ENCODE measurements around the gene MKRN2. TPM values are rescaled to one million over a fixed set of nuclear protein-coding genes. Genes with fewer than 3 reads are reported as not detected.
A peak's percentile ranks its signal among the peaks of the same experiment; 100 is the strongest.

The MKRN2 gene
- total and polyA plus RNA-seq, 7 donors = 17.2 to 35.5 (median 21.2) TPM

DNA sequence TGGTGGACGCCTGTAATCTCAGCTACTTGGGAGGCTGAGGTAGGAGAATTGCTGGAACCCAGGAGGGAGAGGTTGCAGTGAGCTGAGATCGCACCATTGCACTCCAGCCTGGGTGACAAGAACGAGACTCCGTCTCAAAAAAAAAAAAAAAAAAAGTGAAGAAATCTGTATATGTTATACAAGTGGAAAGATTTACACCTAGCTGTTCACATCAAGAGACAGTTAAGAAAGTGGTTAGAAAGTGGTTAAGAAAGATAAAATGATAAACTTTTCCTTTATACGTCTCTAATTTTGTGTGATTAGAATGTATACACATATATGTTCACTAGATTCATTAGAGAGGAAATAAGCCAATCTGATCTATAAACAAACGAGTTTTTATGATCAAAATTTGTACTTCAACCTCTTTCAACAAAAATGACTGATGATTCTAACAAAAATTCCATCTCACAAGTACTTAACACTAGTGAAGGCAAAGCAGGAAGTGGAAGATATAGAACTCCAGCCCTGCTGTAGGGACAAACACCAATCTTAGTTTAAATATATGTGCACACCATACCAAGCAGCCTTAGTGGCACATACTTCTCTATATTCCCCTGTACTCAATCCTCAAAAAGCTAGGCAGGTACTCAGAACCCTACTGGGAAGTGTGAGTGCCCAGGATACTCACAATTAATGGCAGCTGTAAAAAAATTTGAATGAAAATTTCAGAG lies 55.8 kb downstream of the MKRN2 start:
- intact Hi-C loops (cut with DNase I) = no loop called here
- H3K27ac ChIP-seq = no peak overlapping the region
- ATAC-seq (no peak), DNase-seq (no peak)
- WGBS, 3 donors = 90 to 93% (median 90%) methylated on average over 6 of the region's 6 CpGs
- peaks cover 12% of the 10 kb centered on the region for H3K4me1 ChIP-seq
- no peaks in the 10 kb centered on the region for H3K27me3 ChIP-seq (ENCODE audit: insufficient read depth in 3 of 3, low read length in 2 of 3)
- TF ChIP-seq, protein P1, sequence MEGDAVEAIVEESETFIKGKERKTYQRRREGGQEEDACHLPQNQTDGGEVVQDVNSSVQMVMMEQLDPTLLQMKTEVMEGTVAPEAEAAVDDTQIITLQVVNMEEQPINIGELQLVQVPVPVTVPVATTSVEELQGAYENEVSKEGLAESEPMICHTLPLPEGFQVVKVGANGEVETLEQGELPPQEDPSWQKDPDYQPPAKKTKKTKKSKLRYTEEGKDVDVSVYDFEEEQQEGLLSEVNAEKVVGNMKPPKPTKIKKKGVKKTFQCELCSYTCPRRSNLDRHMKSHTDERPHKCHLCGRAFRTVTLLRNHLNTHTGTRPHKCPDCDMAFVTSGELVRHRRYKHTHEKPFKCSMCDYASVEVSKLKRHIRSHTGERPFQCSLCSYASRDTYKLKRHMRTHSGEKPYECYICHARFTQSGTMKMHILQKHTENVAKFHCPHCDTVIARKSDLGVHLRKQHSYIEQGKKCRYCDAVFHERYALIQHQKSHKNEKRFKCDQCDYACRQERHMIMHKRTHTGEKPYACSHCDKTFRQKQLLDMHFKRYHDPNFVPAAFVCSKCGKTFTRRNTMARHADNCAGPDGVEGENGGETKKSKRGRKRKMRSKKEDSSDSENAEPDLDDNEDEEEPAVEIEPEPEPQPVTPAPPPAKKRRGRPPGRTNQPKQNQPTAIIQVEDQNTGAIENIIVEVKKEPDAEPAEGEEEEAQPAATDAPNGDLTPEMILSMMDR (IDR thresholded peaks at IDR 0.05) = no peak
- H3K9me3 ChIP-seq = no peaks in the 10 kb centered on the region
- H3K36me3 ChIP-seq (ENCODE audit: insufficient read depth in 1 of 2, low read depth in 1 of 2) = peaks cover 6 to 71% of the 10 kb centered on the region in 2 donors
- no peak overlapping the region for H3K4me3 ChIP-seq

DNA sequence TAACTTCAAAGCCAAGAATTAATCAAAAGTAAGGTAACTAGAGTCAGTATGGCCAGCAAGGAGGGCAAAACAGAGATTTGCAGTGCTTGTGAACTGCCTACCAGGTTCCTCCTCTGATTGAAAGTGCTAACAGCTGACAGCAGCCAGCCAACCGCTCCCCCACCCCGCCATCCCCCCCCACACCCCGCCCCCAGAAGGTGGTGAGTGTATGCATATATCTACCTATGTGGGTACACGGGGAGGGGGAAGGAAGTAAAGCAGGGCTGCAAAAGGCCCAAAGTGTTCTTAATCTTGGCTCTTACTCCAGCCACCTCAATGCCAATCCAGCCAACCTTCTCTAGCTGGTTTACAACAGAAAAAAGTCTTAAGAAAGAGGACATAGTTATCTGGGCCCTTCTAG lies 56.4 kb downstream of the MKRN2 start:
- peaks cover 6 to 71% of the 10 kb centered on the region in 2 donors for H3K36me3 ChIP-seq (ENCODE audit: insufficient read depth in 1 of 2, low read depth in 1 of 2)
- ATAC-seq (peak in 1 of 4 donors; percentile 20), DNase-seq (no peak)
- H3K27ac ChIP-seq = no peak overlapping the region
- no peaks in the 10 kb centered on the region for H3K9me3 ChIP-seq
- TF ChIP-seq, protein P1 (IDR thresholded peaks at IDR 0.05) = no peak
- WGBS, 3 donors = 52 to 79% (median 76%) methylated on average over 4 of the region's 4 CpGs
- no peak overlapping the region for H3K4me3 ChIP-seq
- no peaks in the 10 kb centered on the region for H3K27me3 ChIP-seq (ENCODE audit: insufficient read depth in 3 of 3, low read length in 2 of 3)
- intact Hi-C loops (cut with DNase I) = no loop called here
- peaks cover 12% of the 10 kb centered on the region for H3K4me1 ChIP-seq

GRCh38 chr3:12615266-12615665 lies 58.4 kb downstream of the MKRN2 start:
- Histone ChIP-seq H3K36me3 (ENCODE audit: insufficient read depth in 1 of 2, low read depth in 1 of 2) (peaks cover 2 to 60% of the 10 kb centered on the region in 2 donors), H3K27me3 (ENCODE audit: insufficient read depth in 3 of 3, low read length in 2 of 3) (no peaks in the 10 kb centered on the region), H3K27ac (no peak overlapping the region), H3K4me3 (no peak overlapping the region), H3K4me1 (peaks cover 12% of the 10 kb centered on the region), H3K9me3 (no peaks in the 10 kb centered on the region)
- TF ChIP-seq, protein P1 (IDR thresholded peaks at IDR 0.05) = no peak
- ATAC-seq (no peak), DNase-seq (no peak)
- 97 to 99% (median 98%) methylated on average over 4 of the region's 4 CpGs for WGBS, 3 donors
- intact Hi-C loops (cut with DNase I) = no loop called here

GRCh38 chr3:12618426-12618825 lies 61.5 kb downstream of the MKRN2 start:
- Histone ChIP-seq H3K4me1 (peaks cover 35% of the 10 kb centered on the region), H3K27me3 (ENCODE audit: insufficient read depth in 3 of 3, low read length in 2 of 3) (no peaks in the 10 kb centered on the region), H3K27ac (no peak overlapping the region), H3K9me3 (no peaks in the 10 kb centered on the region), H3K36me3 (ENCODE audit: insufficient read depth in 1 of 2, low read depth in 1 of 2) (peaks cover 2 to 40% of the 10 kb centered on the region in 2 donors), H3K4me3 (no peak overlapping the region)
- TF ChIP-seq, protein P1 (IDR thresholded peaks at IDR 0.05) = no peak
- DNase-seq = no peak
- intact Hi-C loops (cut with DNase I) = no loop called here
- WGBS, 3 donors = 43 to 71% (median 46%) methylated on average over 6 of the region's 6 CpGs
- no peak for ATAC-seq

GRCh38 chr3:12620305-12620704 lies 63.4 kb downstream of the MKRN2 start:
- ATAC-seq (no peak), DNase-seq (no peak)
- TF ChIP-seq, protein P1 (IDR thresholded peaks at IDR 0.05) = no peak
- 92 to 96% (median 94%) methylated on average over 6 of the region's 6 CpGs for WGBS, 3 donors
- no peak overlapping the region for H3K27ac ChIP-seq
- no peaks in the 10 kb centered on the region for H3K27me3 ChIP-seq (ENCODE audit: insufficient read depth in 3 of 3, low read length in 2 of 3)
- peaks cover 2 to 33% of the 10 kb centered on the region in 2 donors for H3K36me3 ChIP-seq (ENCODE audit: insufficient read depth in 1 of 2, low read depth in 1 of 2)
- intact Hi-C loops (cut with DNase I) = no loop called here
- H3K4me1 ChIP-seq = peaks cover 33% of the 10 kb centered on the region
- no peaks in the 10 kb centered on the region for H3K9me3 ChIP-seq
- H3K4me3 ChIP-seq = no peak overlapping the region
